Ovary (tissue), 9 donors: ENCODE results near the gene TBCE. TPM values are rescaled to one million over a fixed set of nuclear protein-coding genes. Genes with fewer than 3 reads are reported as not detected.

ENCODE experiments used
- DNase-seq, 5 donors: peaks; one replicate each; pipeline ENCODE4 v3.0.0-alpha.2; 2019 to 2020
- H3K27ac ChIP-seq, 2 donors: fragments of 200-600 bp; one replicate each; pipeline versions ENCODE4 v1.5.1 to v1.8.0; 2019 to 2022
- H3K27me3 ChIP-seq: fragments of 200-600 bp; one replicate; pipeline ENCODE4 v1.8.0; 2022
- H3K36me3 ChIP-seq: fragments of 200-600 bp; sonication (generic); one replicate; pipeline ENCODE4 v1.5.1; 2019
- H3K4me1 ChIP-seq: one replicate; pipeline ENCODE4 v1.8.1; 2013; ENCODE audit warnings: mild to moderate bottlenecking, moderate library complexity; ENCODE audit not compliant: insufficient read depth
- H3K4me3 ChIP-seq: fragments of 200-600 bp; sonication (generic); one replicate; pipeline ENCODE4 v1.5.1; 2017
- H3K9me3 ChIP-seq, 2 donors: fragments of 200-600 bp in 1 of 2; sonication (generic) in 1 of 2; one replicate each; pipeline versions ENCODE4 v1.5.1 to v1.8.1; 2013 to 2019; ENCODE audit warnings: mild to moderate bottlenecking in 1 of 2, moderate library complexity in 1 of 2
- CTCF ChIP-seq, 3 donors: fragments of 450-650 bp in 2 of 3; fragments of 200-600 bp in 1 of 3; IDR thresholded peaks; one replicate each; pipeline versions ENCODE4 v1.5.1 to v1.8.0; 2016 to 2022; ENCODE audit warnings: antibody characterized with exemption in 3 of 3, mild to moderate bottlenecking in 1 of 3
- EP300 ChIP-seq: sonication (generic); formaldehyde crosslinking; IDR thresholded peaks from one replicate; pipeline ENCODE4 v1.6.1; 2017; ENCODE audit warnings: antibody characterized with exemption
- POLR2A ChIP-seq: fragments of 450-650 bp; IDR thresholded peaks from one replicate; pipeline ENCODE4 v1.6.1; 2017; ENCODE audit warnings: antibody characterized with exemption, mild to moderate bottlenecking, moderate library complexity
- WGBS, 3 donors: extraction: QIAGEN DNeasy Blood & Tissue Kit in 1 of 3; methylation state at CpG; one replicate each; pipeline versions ENCODE4 v1.1.5 to v1.1.7; 2013 to 2017; 5-methylcytosine and 5-hydroxymethylcytosine counted together
- intact Hi-C, 4 donors: fragments of 100-400 bp; cut with DNase I; formaldehyde crosslinking; loops; one replicate each; pipeline versions ENCODE4 v1.11.0 to v1.15.1; 2022 to 2023
- polyA plus RNA-seq, 2 donors: library from polyadenylated mRNA; stranded (reverse); fragments of 200-250 nt in 1 of 2; fragments of 350-450 nt in 1 of 2; fragmentation: Illumina TruSeq in 1 of 2; extraction: RNeasy Lipid Tissue Mini Kit (QIAGEN cat#74804) in 1 of 2; gene quantifications; one replicate each; pipeline ENCODE4 v1.2.3, GENCODE V29; 2013 to 2014
- small RNA-seq: library from RNA; depleted of rRNA; stranded (forward); fragments of <200 nt; gene quantifications from one replicate; pipeline ENCODE3, GENCODE V24; 2016
- total RNA-seq, 7 donors: library from RNA; depleted of rRNA in 2 of 7; stranded (reverse); fragments of >200 nt in 2 of 7; fragmentation: NEBNext Ultra II Directional in 3 of 7; extraction: Animal tissue kit (Norgen Biotek cat#: 25700) in 3 of 7; gene quantifications; one replicate each; pipeline versions ENCODE4 v1.1.0 to v1.2.4, GENCODE V29; 2016 to 2023
- donor health status: DM: no; HTN: no; CAD: no; lungs with moderate emphysema.
- donor health status: DM: no; HTN: no; CAD: no.
- donor health status: Bipolar disorder and iron deficiency.
- donor health status: DM: yes; HTN: yes; CAD: no.
- donor health status: DM: no; HTN: no; CAD: no.
- donor health status: DM: yes; HTN: yes; CAD: no.

TBCE gene
- total and polyA plus RNA-seq, 9 donors: 11.8 to 25.5 (median 22.8) TPM

DNA sequence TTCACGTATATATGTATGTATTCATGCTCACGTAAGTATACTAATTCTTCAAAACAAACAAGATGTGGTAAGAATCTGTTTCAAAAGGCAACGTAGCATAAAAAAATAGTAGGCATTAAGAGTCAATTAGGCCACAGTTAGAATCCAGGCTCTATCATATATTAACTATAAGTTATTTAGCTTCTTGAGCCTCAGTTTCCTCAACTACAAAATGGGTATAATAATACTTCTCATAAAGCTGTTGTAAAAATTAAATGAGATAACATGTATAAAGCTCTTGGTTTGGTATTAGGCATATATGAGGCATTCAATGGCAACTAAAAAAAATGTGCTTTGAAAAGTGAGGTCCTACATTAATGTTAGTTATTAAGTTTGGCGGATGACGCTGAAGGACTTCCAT is 127.8 kb downstream of the TBCE start:
- no peak for TF ChIP-seq EP300
- no peak for TF ChIP-seq CTCF (IDR thresholded peaks at IDR 0.05)
- no peak for TF ChIP-seq POLR2A
- H3K4me3 ChIP-seq: no peak overlapping the region
- no peak overlapping the region for H3K27ac ChIP-seq
- H3K36me3 ChIP-seq: no peaks in the 10 kb centered on the region
- intact Hi-C loops: no loop called here
- H3K27me3 ChIP-seq: no peaks in the 10 kb centered on the region
- 95 to 96% (median 96%) methylated on average over 5 of the region's 5 CpGs for WGBS, 3 donors
- peaks cover 1% of the 10 kb centered on the region for H3K4me1 ChIP-seq
- H3K9me3 ChIP-seq: no peaks in the 10 kb centered on the region
- no peak for DNase-seq

- WGBS, 3 donors: 57 to 71% (median 68%) methylated on average over 2 of the region's 2 CpGs
- TF ChIP-seq POLR2A (no peak), EP300 (no peak), CTCF (IDR thresholded peaks at IDR 0.05) (no peak)
- H3K4me1 ChIP-seq: peaks cover 1% of the 10 kb centered on the region
These were observed 128.3 kb downstream of the TBCE start for GRCh38 chr1:235495551-235495950.

GRCh38 chr1:235500971-235501540 is 133.8 kb downstream of the TBCE start:
- Histone ChIP-seq H3K4me3 (no peak overlapping the region), H3K27ac (no peak overlapping the region), H3K36me3 (no peaks in the 10 kb centered on the region), H3K4me1 (peaks cover 4% of the 10 kb centered on the region), H3K9me3 (no peaks in the 10 kb centered on the region), H3K27me3 (no peaks in the 10 kb centered on the region)
- WGBS, 3 donors: 88 to 93% (median 90%) methylated on average over 5 of the region's 5 CpGs
- intact Hi-C loops: loop anchor here in 1 of 4 donors (5.0 kb wide), 1 partner anchor 234 kb away; no protein-coding TSS in a partner anchor
- TF ChIP-seq EP300 (no peak), POLR2A (no peak)
- DNase-seq: no peak

More at GRCh38 chr1:235495551-235495950, 128.3 kb downstream of the TBCE start:
- no peak for DNase-seq
- Histone ChIP-seq H3K27me3 (no peaks in the 10 kb centered on the region), H3K36me3 (no peaks in the 10 kb centered on the region), H3K9me3 (no peaks in the 10 kb centered on the region), H3K27ac (no peak overlapping the region), H3K4me3 (no peak overlapping the region)
- intact Hi-C loops: no loop called here

Small RNA genes within 50 kb of the gene (small RNA-seq; reads per million reads assigned to genes)
- gene AL391994.1 (not detected), gene RPS21P1 (not detected)

Other genes starting within 250 kb of the TBCE start
- gene TOMM20, start 238.6 kb upstream of the TBCE start, total RNA-seq: 100 to 1,000 TPM; 104 to 153 (median 118) TPM
- gene TOMM20, start 238.6 kb upstream of the TBCE start, polyA plus RNA-seq: 100 to 1,000 TPM; 120 to 124 TPM
- 10 to 100 TPM; 24.5 to 61.9 (median 56.1) TPM for gene RBM34, start 206.2 kb upstream of the TBCE start, total RNA-seq
- gene RBM34, start 206.2 kb upstream of the TBCE start, polyA plus RNA-seq: 10 to 100 TPM; 48.1 to 62.1 TPM
- 10 to 100 TPM; 35.4 to 52.0 (median 44.6) TPM for gene ARID4B, start 39.2 kb upstream of the TBCE start, total RNA-seq
- gene ARID4B, start 39.2 kb upstream of the TBCE start, polyA plus RNA-seq: 10 to 100 TPM; 19.6 to 22.5 TPM
- gene GGPS1, start 38.9 kb upstream of the TBCE start, total RNA-seq: 10 to 100 TPM; 15.3 to 42.4 (median 31.7) TPM
- 10 to 100 TPM; 21.1 to 31.8 TPM for gene GGPS1, start 38.9 kb upstream of the TBCE start, polyA plus RNA-seq
- 10 to 100 TPM; 14.1 to 21.5 (median 18.6) TPM for gene B3GALNT2, start 137.0 kb downstream of the TBCE start, total RNA-seq
- gene B3GALNT2, start 137.0 kb downstream of the TBCE start, polyA plus RNA-seq: 10 to 100 TPM in 1 of 2 donors, 1 to 10 TPM in 1; 6.2 to 18.0 TPM